Endothelial cell of umbilical vein (primary cell): Measurements from ENCODE around the gene PLEKHJ1. TPM values are rescaled to one million over a fixed set of nuclear protein-coding genes. Genes with fewer than 3 reads are reported as not detected.

Experiments used
- BruUV-seq: library from RNA; stranded (reverse); fragments of 400-500 nt; replicated peaks from 2 replicates; lab custom pipeline; 2021; lab: Mats Ljungman, UMichigan
- CTCF ChIA-PET: fragments of 300-600, 350-600 bp; sonication (Branson Sonifier 250); formaldehyde crosslinking; loops from one replicate; lab custom pipeline; 2021; ENCODE audit warnings: antibody characterized with exemption, inconsistent platforms; lab: Charles Lee
- POLR2A ChIA-PET: fragments of 300-600, 350-600 bp; sonication (Branson Sonifier 250); formaldehyde crosslinking; loops from one replicate; lab custom pipeline; 2021; ENCODE audit warnings: antibody characterized with exemption, inconsistent platforms; lab: Charles Lee
- DNase-seq: peaks from one replicate; pipeline ENCODE4 v3.0.0-alpha.2; 2011; ENCODE audit warnings: low read depth, low spot score
- FAIRE-seq: peaks from 2 replicates; lab custom pipeline; 2011; peaks lifted over from hg19 to GRCh38; lab: Jason Lieb, UNC
- H2AFZ ChIP-seq: 2 replicates; pipeline ENCODE4 v1.6.0; 2012; ENCODE audit warnings: low read depth, low read length, control low read depth, inconsistent platforms
- H3K27ac ChIP-seq: 2 replicates; pipeline ENCODE4 v1.5.1; 2011; ENCODE audit warnings: low read depth, mild to moderate bottlenecking, control low read depth, low read length, moderate library complexity; ENCODE audit not compliant: insufficient read depth
- H3K27me3 ChIP-seq, 2 experiments: 2 replicates each; pipeline versions ENCODE4 v1.6.0 to v1.6.1; 2011; ENCODE audit warnings: low read length in 2 of 2, mixed read lengths in 1 of 2; ENCODE audit not compliant: control insufficient read depth in 2 of 2, insufficient read depth in 2 of 2
- H3K36me3 ChIP-seq, 2 experiments: 2 replicates in 1 of 2; 3 replicates in 1 of 2; pipeline ENCODE4 v1.5.1; 2011; ENCODE audit warnings: low read length in 2 of 2, mild to moderate bottlenecking in 1 of 2, moderate library complexity in 1 of 2; ENCODE audit not compliant: control insufficient read depth in 2 of 2, insufficient read depth in 2 of 2; ENCODE audit errors: extremely low read depth in 1 of 2
- H3K4me1 ChIP-seq: 3 replicates; pipeline ENCODE4 v1.5.1; 2011; ENCODE audit warnings: mild to moderate bottlenecking, low read length; ENCODE audit not compliant: control insufficient read depth, insufficient read depth; ENCODE audit errors: extremely low read depth
- H3K4me2 ChIP-seq: 2 replicates; pipeline ENCODE4 v1.6.1; 2011; ENCODE audit warnings: low read length, control low read depth, mixed read lengths; ENCODE audit not compliant: insufficient read depth
- H3K4me3 ChIP-seq, 3 experiments: fragments of 200-600 bp in 1 of 3; sonication (generic), shearing (Covaris generic) in 1 of 3; replicated peaks in 1 of 3; 2 replicates each; pipeline ENCODE4 v1.5.1; 2011 to 2016; ENCODE audit warnings: control low read depth in 3 of 3, low read length in 3 of 3, mild to moderate bottlenecking in 2 of 3, inconsistent platforms in 1 of 3, low read depth in 1 of 3, moderate library complexity in 1 of 3; ENCODE audit not compliant: insufficient read depth in 1 of 3
- H3K79me2 ChIP-seq: 2 replicates; pipeline ENCODE4 v1.6.0; 2012; ENCODE audit warnings: low read length, inconsistent platforms; ENCODE audit not compliant: control insufficient read depth, insufficient read depth
- H3K9ac ChIP-seq: replicated peaks from 2 replicates; pipeline ENCODE3; 2011; ENCODE audit warnings: low read length, control low read depth; ENCODE audit not compliant: insufficient read depth; ENCODE audit errors: extremely low read depth
- H3K9me1 ChIP-seq: replicated peaks from 3 replicates; pipeline ENCODE4 v1.6.0; 2011; ENCODE audit warnings: mild to moderate bottlenecking, low read length; ENCODE audit not compliant: control insufficient read depth, insufficient read depth; ENCODE audit errors: extremely low read depth
- H3K9me3 ChIP-seq: replicated peaks from 2 replicates; pipeline ENCODE4 v1.5.1; 2012; ENCODE audit warnings: low read length, inconsistent platforms; ENCODE audit not compliant: control insufficient read depth, insufficient read depth
- H4K20me1 ChIP-seq: replicated peaks from 2 replicates; pipeline ENCODE3; 2011; ENCODE audit warnings: mild to moderate bottlenecking, low read length; ENCODE audit not compliant: control insufficient read depth, insufficient read depth; ENCODE audit errors: extremely low read depth
- CTCF ChIP-seq, 2 donors: IDR thresholded peaks; 1 replicate in 1 of 2; 2 replicates in 1 of 2; pipeline ENCODE4 v1.5.1; 2011; ENCODE audit warnings: low read length in 2 of 2, mild to moderate bottlenecking in 2 of 2, moderate library complexity in 2 of 2, control low read depth in 1 of 2, inconsistent platforms in 1 of 2, low read depth in 1 of 2; ENCODE audit not compliant: insufficient read depth in 1 of 2; ENCODE audit errors: extremely low read depth in 1 of 2
- EZH2 ChIP-seq: IDR thresholded peaks from 2 replicates; pipeline ENCODE4 v1.6.1; 2012; ENCODE audit warnings: borderline replicate concordance, low read depth, mild to moderate bottlenecking, moderate library complexity, low read length, inconsistent platforms; ENCODE audit not compliant: severe bottlenecking
- FOS ChIP-seq: IDR thresholded peaks from 2 replicates; pipeline ENCODE4 v1.6.1; 2011; ENCODE audit warnings: mild to moderate bottlenecking, low read length, moderate library complexity, borderline replicate concordance; ENCODE audit not compliant: insufficient read depth
- GATA2 ChIP-seq: IDR thresholded peaks from 2 replicates; pipeline ENCODE4 v1.7.0; 2011; ENCODE audit warnings: low read depth, mild to moderate bottlenecking, moderate library complexity, mixed read lengths, low read length; ENCODE audit not compliant: insufficient read length, insufficient read depth
- JUN ChIP-seq: IDR thresholded peaks from 2 replicates; pipeline ENCODE4 v1.6.1; 2011; ENCODE audit warnings: borderline replicate concordance, low read depth; ENCODE audit not compliant: insufficient read length, insufficient read depth
- MAX ChIP-seq: IDR thresholded peaks from 2 replicates; pipeline ENCODE4 v1.6.1; 2011; ENCODE audit not compliant: insufficient read depth, insufficient read length
- MYC ChIP-seq: IDR thresholded peaks from one replicate; pipeline ENCODE4 v1.6.1; 2011; ENCODE audit warnings: mild to moderate bottlenecking, low read depth, low read length
- POLR2A ChIP-seq: IDR thresholded peaks from 2 replicates; pipeline ENCODE4 v1.6.1; 2012; ENCODE audit warnings: low read depth, mild to moderate bottlenecking, control low read depth, low read length
- POLR2AphosphoS5 ChIP-seq: IDR thresholded peaks from 2 replicates; pipeline ENCODE4 v1.6.1; 2012; ENCODE audit warnings: low read depth, mild to moderate bottlenecking, control low read depth, low read length, moderate library complexity; ENCODE audit not compliant: insufficient read depth
- dilution Hi-C: fragments of 300-500 bp; cut with MboI; formaldehyde crosslinking; loops from one replicate; pipeline ENCODE4 v1.15.0; 2019; ENCODE audit warnings: low sequenced_read_pairs; ENCODE audit not compliant: extremely low pct_ligation_motif_present
- intact Hi-C: fragments of 100-400 bp; cut with micrococcal nuclease; formaldehyde crosslinking; loops from one replicate; pipeline ENCODE4 v1.10.0; 2022
- polyA plus RNA-seq, 4 experiments: library from polyadenylated mRNA; depleted of rRNA in 3 of 4; stranded (reverse) in 3 of 4; unstranded in 1 of 4; fragments of >200 nt; gene quantifications; 2 replicates each; pipeline versions ENCODE4 v1.2.1 to v1.2.3, GENCODE V29; 2011 to 2012; ENCODE audit warnings: missing spikeins in 1 of 4
- total RNA-seq: library from RNA; stranded (reverse); gene quantifications from 2 replicates; pipeline ENCODE4 v1.2.3, GENCODE V29; 2021

The PLEKHJ1 gene
- total and polyA plus RNA-seq, 2 donors (not counting 3 experiments of a cell fraction or from before 2014, with no cell fraction given), result 82.4 to 115 TPM

DNA sequence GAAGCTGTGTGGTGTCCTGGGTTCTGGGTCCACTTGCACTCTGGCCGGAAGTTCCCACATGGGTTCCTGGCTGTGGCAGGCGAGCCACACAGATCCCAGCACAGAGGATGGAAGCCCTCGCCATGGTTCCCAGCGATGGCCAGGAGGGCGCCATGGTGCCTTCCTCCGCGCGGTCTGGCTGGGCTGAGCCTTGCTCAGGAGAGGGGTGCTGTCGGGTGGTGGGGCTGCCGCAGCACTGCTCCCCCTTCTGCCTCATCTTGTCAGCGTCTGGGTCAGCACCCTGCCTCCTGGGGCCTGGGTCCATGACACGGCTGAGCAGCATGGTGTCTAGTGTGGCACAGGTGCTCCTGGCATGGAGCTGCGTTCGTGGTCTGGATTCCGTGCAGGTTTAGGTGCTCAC is 38.9 kb downstream of the PLEKHJ1 start:
- ChIA-PET POLR2A (no interaction called here), CTCF (no interaction called here)
- H4K20me1 ChIP-seq, result no peaks in the 10 kb centered on the region
- TF ChIP-seq JUN (no peak), EZH2 (no peak), GATA2 (no peak)
- no peaks in the 10 kb centered on the region for H3K27me3 ChIP-seq
- no peak overlapping the region for H3K4me2 ChIP-seq
- H3K4me1 ChIP-seq, result no peaks in the 10 kb centered on the region
- no peak overlapping the region for H3K4me3 ChIP-seq
- H3K27ac ChIP-seq, result no peak overlapping the region
- peaks cover 0 to 36% of the 10 kb centered on the region in 2 experiments for H3K36me3 ChIP-seq
- peaks cover 34% of the 10 kb centered on the region for H3K79me2 ChIP-seq
- H2AFZ ChIP-seq, result no peak overlapping the region
- H3K9me3 ChIP-seq, result no peaks in the 10 kb centered on the region
- DNase-seq, result no peak
- no TSS peak for BruUV-seq
- intact Hi-C loops, result no loop called here
- dilution Hi-C loops, result no loop called here
- no peak for FAIRE-seq
- H3K9me1 ChIP-seq, result no peaks in the 10 kb centered on the region
- H3K9ac ChIP-seq, result no peak overlapping the region

DNA sequence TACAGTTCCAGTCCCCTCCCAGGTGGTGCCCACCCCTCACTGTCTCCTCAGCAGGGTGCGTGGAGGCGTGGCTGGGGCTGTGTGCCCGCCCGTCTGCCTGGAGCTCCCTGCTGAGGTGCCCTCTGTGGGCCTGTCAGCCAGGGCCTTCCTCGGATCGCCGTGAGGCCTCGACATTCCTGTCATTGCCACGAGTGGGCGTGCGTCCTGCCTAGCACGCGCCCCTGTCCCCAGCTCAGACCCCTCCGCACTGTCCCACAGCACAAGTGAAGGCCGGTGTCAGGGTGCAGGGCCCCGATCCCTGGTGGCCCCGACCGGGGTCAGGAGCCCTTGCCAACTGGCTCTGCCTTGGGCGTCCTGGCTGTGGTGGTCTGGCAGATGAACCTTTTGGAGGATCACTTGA is 40.2 kb downstream of the PLEKHJ1 start:
- Histone ChIP-seq H2AFZ (no peak overlapping the region), H3K9me1 (no peaks in the 10 kb centered on the region), H3K4me1 (no peaks in the 10 kb centered on the region), H3K36me3 (peaks cover 7 to 44% of the 10 kb centered on the region in 2 experiments), H4K20me1 (no peaks in the 10 kb centered on the region), H3K9ac (no peak overlapping the region), H3K79me2 (peaks cover 34% of the 10 kb centered on the region), H3K9me3 (no peaks in the 10 kb centered on the region), H3K27me3 (no peaks in the 10 kb centered on the region), H3K4me2 (no peak overlapping the region), H3K27ac (no peak overlapping the region), H3K4me3 (no peak overlapping the region)
- no TSS peak for BruUV-seq
- ChIA-PET CTCF (no interaction called here), POLR2A (no interaction called here)
- dilution Hi-C loops (no loop called here), intact Hi-C loops (no loop called here)
- DNase-seq, result no peak
- no peak for TF ChIP-seq GATA2
- TF ChIP-seq FOS, result no peak
- no peak for TF ChIP-seq JUN
- TF ChIP-seq CTCF (IDR thresholded peaks at IDR 0.05; ENCODE audit: extremely low read depth in 1 of 2, insufficient read depth in 1 of 2, low read depth in 1 of 2, low read length in 2 of 2), result no peak
- TF ChIP-seq POLR2A, result no peak
- no peak for TF ChIP-seq MAX
- TF ChIP-seq EZH2, result no peak
- no peak for TF ChIP-seq MYC
- TF ChIP-seq POLR2AphosphoS5, result no peak
- FAIRE-seq, result no peak
